OCI-LY3 (cell line): ENCODE data around the gene MSMP.

Source experiments
- H2AFZ ChIP-seq: fragments of 200-600, 300-600 bp; shearing (Covaris generic); 2 replicates; pipeline ENCODE4 v1.6.0; 2014; ENCODE audit warnings: antibody characterized with exemption, low read depth, low read length
- H3K27ac ChIP-seq: fragments of 200-600, 300-600 bp; sonication (generic); 2 replicates; pipeline ENCODE4 v1.5.1; 2014; ENCODE audit warnings: mild to moderate bottlenecking, low read length, moderate library complexity, mixed read lengths
- H3K27me3 ChIP-seq: fragments of 200-600, 300-600 bp; sonication (generic); 2 replicates; pipeline ENCODE4 v1.6.1; 2014; ENCODE audit warnings: low read depth, low read length, mixed read lengths
- H3K36me3 ChIP-seq: fragments of 200-600, 300-600 bp; sonication (generic); replicated peaks from 2 replicates; pipeline ENCODE3; 2014; ENCODE audit warnings: low read depth, low read length, mixed read lengths
- H3K4me1 ChIP-seq: fragments of 300-600, 200-600 bp; sonication (generic); 2 replicates; pipeline ENCODE4 v1.6.1; 2014; ENCODE audit warnings: low read length, mixed read lengths
- H3K4me2 ChIP-seq: fragments of 200-600, 300-600 bp; sonication (generic); 2 replicates; pipeline ENCODE4 v1.6.1; 2014; ENCODE audit warnings: low read length, mixed read lengths
- H3K4me3 ChIP-seq: fragments of 300-600, 200-600 bp; sonication (generic); 2 replicates; pipeline ENCODE4 v1.5.1; 2014; ENCODE audit warnings: antibody characterized with exemption, mild to moderate bottlenecking, low read length, moderate library complexity
- H3K79me2 ChIP-seq: fragments of 300-600, 200-600 bp; shearing (Covaris generic); 2 replicates; pipeline ENCODE4 v1.6.1; 2014; ENCODE audit warnings: mild to moderate bottlenecking, low read length, mixed read lengths
- H3K9ac ChIP-seq: fragments of 300-600, 200-600 bp; shearing (Covaris generic); 2 replicates; pipeline ENCODE4 v1.6.0; 2014; ENCODE audit warnings: mild to moderate bottlenecking, low read length, moderate library complexity
- H3K9me3 ChIP-seq: fragments of 200-600, 300-600 bp; shearing (Covaris generic); 2 replicates; pipeline ENCODE4 v1.6.1; 2014; ENCODE audit warnings: low read length, mixed read lengths; ENCODE audit not compliant: insufficient read depth
- H4K20me1 ChIP-seq: fragments of 200-600, 300-600 bp; sonication (generic); 2 replicates; pipeline ENCODE4 v1.6.1; 2016; ENCODE audit warnings: low read length, mixed read lengths; ENCODE audit not compliant: insufficient read depth
- CTCF ChIP-seq: fragments of 200-600, 300-600 bp; sonication (generic); IDR thresholded peaks from 2 replicates; pipeline ENCODE4 v1.5.1; 2014; ENCODE audit warnings: antibody characterized with exemption, low read length, low read depth
- EZH2phosphoT487 ChIP-seq: fragments of 200-600 bp; shearing (Covaris generic); IDR thresholded peaks from 2 replicates; pipeline ENCODE4 v1.6.1; 2018; ENCODE audit warnings: antibody characterized with exemption, mixed run types, low read depth

Gene MSMP

GRCh38 chr9:35771075-35771433 lies 17.0 kb upstream of the MSMP start:
- no peaks in the 10 kb centered on the region for H3K79me2 ChIP-seq
- TF ChIP-seq CTCF = no peak
- TF ChIP-seq EZH2phosphoT487 = no peak
- H3K36me3 ChIP-seq = no peaks in the 10 kb centered on the region
- no peaks in the 10 kb centered on the region for H3K9me3 ChIP-seq
- H3K4me1 ChIP-seq = peaks cover 14% of the 10 kb centered on the region
- H3K27ac ChIP-seq = no peak overlapping the region
- H4K20me1 ChIP-seq = no peaks in the 10 kb centered on the region
- no peak overlapping the region for H3K4me2 ChIP-seq
- no peak overlapping the region for H3K9ac ChIP-seq
- no peak overlapping the region for H2AFZ ChIP-seq
- no peak overlapping the region for H3K4me3 ChIP-seq
- no peaks in the 10 kb centered on the region for H3K27me3 ChIP-seq

GRCh38 chr9:35769763-35770162 lies 15.7 kb upstream of the MSMP start:
- H3K4me1 ChIP-seq = peaks cover 7% of the 10 kb centered on the region; the same call in 1 of the 2 replicates
- TF ChIP-seq CTCF (no peak), EZH2phosphoT487 (no peak)

GRCh38 chr9:35767458-35767857 lies 13.4 kb upstream of the MSMP start:
- no peaks in the 10 kb centered on the region for H3K27me3 ChIP-seq
- H3K4me2 ChIP-seq = no peak overlapping the region
- no peak overlapping the region for H2AFZ ChIP-seq
- TF ChIP-seq CTCF (no peak), EZH2phosphoT487 (no peak)
- H4K20me1 ChIP-seq = no peaks in the 10 kb centered on the region
- no peaks in the 10 kb centered on the region for H3K79me2 ChIP-seq
- H3K9me3 ChIP-seq = no peaks in the 10 kb centered on the region
- no peak overlapping the region for H3K27ac ChIP-seq
- no peak overlapping the region for H3K4me3 ChIP-seq
- H3K36me3 ChIP-seq = no peaks in the 10 kb centered on the region
- no peak overlapping the region for H3K9ac ChIP-seq
- H3K4me1 ChIP-seq = peaks cover 7% of the 10 kb centered on the region; the same call in 1 of the 2 replicates

More at GRCh38 chr9:35769763-35770162, 15.7 kb upstream of the MSMP start:
- Histone ChIP-seq H3K79me2 (no peaks in the 10 kb centered on the region), H3K9me3 (no peaks in the 10 kb centered on the region), H3K4me2 (no peak overlapping the region), H2AFZ (no peak overlapping the region), H3K9ac (no peak overlapping the region), H3K27me3 (no peaks in the 10 kb centered on the region), H4K20me1 (no peaks in the 10 kb centered on the region), H3K27ac (no peak overlapping the region), H3K4me3 (no peak overlapping the region), H3K36me3 (no peaks in the 10 kb centered on the region)

- TF ChIP-seq CTCF (no peak), EZH2phosphoT487 (no peak)
- peaks cover 7% of the 10 kb centered on the region; the same call in 1 of the 2 replicates for H3K4me1 ChIP-seq
These were observed 12.9 kb upstream of the MSMP start for GRCh38 chr9:35766997-35767396.

More at GRCh38 chr9:35766997-35767396, 12.9 kb upstream of the MSMP start:
- no peak overlapping the region for H3K4me2 ChIP-seq
- H3K9ac ChIP-seq = no peak overlapping the region
- H3K36me3 ChIP-seq = no peaks in the 10 kb centered on the region
- no peaks in the 10 kb centered on the region for H3K27me3 ChIP-seq
- no peak overlapping the region for H2AFZ ChIP-seq
- no peak overlapping the region for H3K4me3 ChIP-seq
- H4K20me1 ChIP-seq = no peaks in the 10 kb centered on the region
- no peaks in the 10 kb centered on the region for H3K9me3 ChIP-seq
- H3K27ac ChIP-seq = no peak overlapping the region
- H3K79me2 ChIP-seq = no peaks in the 10 kb centered on the region
